CD4-positive, alpha-beta T cell treated with Interleukin-15 for 1 hour (primary cell): ENCODE data around the gene FAM184B.
A peak's percentile ranks its signal among the peaks of the same experiment; 100 is the strongest.
"Not testable (repeated sequence)": the region's sequence is repeated elsewhere in the genome, so short reads cannot be mapped to it uniquely, and the experiment has no call there.

Experiments used
- DNase-seq: peaks from one replicate; pipeline ENCODE4 v3.0.0-alpha.2; 2020

The FAM184B gene

GRCh38 chr4:17680559-17681280 is 100.7 kb downstream of the FAM184B start:
- no peak for DNase-seq

- no peak for DNase-seq
These were observed 111.0 kb downstream of the FAM184B start for GRCh38 chr4:17670423-17670822.

- DNase-seq: no peak
These were observed 113.7 kb downstream of the FAM184B start for GRCh38 chr4:17667653-17668201.

- DNase-seq: no peak
These were observed 114.2 kb downstream of the FAM184B start for GRCh38 chr4:17667253-17667652.

GRCh38 chr4:17665852-17666251 is 115.6 kb downstream of the FAM184B start:
- DNase-seq: no peak

- no peak for DNase-seq
These were observed 116.1 kb downstream of the FAM184B start for GRCh38 chr4:17665346-17665745.

- no peak for DNase-seq
These were observed 116.7 kb downstream of the FAM184B start for GRCh38 chr4:17664755-17665154.

- DNase-seq: no peak
These were observed 118.7 kb downstream of the FAM184B start for GRCh38 chr4:17662694-17663093.

- not testable (repeated sequence) for DNase-seq
These were observed 122.2 kb downstream of the FAM184B start for GRCh38 chr4:17659196-17659595.

- DNase-seq: no peak
These were observed 123.6 kb downstream of the FAM184B start for GRCh38 chr4:17657849-17658248.

- DNase-seq: no peak
These were observed 124.3 kb downstream of the FAM184B start for GRCh38 chr4:17657090-17657489.

GRCh38 chr4:17654701-17655100 is 126.7 kb downstream of the FAM184B start:
- DNase-seq: no peak

GRCh38 chr4:17650406-17650805 is 131.0 kb downstream of the FAM184B start:
- no peak for DNase-seq

- DNase-seq: no peak
These were observed 133.5 kb downstream of the FAM184B start for GRCh38 chr4:17647927-17648326.

- DNase-seq: no peak
These were observed 134.1 kb downstream of the FAM184B start for GRCh38 chr4:17647176-17647806.

GRCh38 chr4:17646693-17647092 is 134.7 kb downstream of the FAM184B start:
- no peak for DNase-seq

- DNase-seq: no peak
These were observed 139.0 kb downstream of the FAM184B start for GRCh38 chr4:17642398-17642783.

- DNase-seq: no peak
These were observed 142.3 kb downstream of the FAM184B start for GRCh38 chr4:17639136-17639535.

- peak; percentile 62 for DNase-seq
These were observed 144.5 kb downstream of the FAM184B start for GRCh38 chr4:17636696-17637622.

GRCh38 chr4:17636341-17636695 is 145.1 kb downstream of the FAM184B start:
- DNase-seq: no peak

- no peak for DNase-seq
These were observed 146.4 kb downstream of the FAM184B start for GRCh38 chr4:17635056-17635455.

GRCh38 chr4:17633600-17633999 is 147.8 kb downstream of the FAM184B start:
- no peak for DNase-seq

- no peak for DNase-seq
These were observed 151.2 kb downstream of the FAM184B start for GRCh38 chr4:17630228-17630627.
